K562 (cell line): Measurements from ENCODE around the gene PCP2. TPM values are rescaled to one million over a fixed set of nuclear protein-coding genes. Genes with fewer than 3 reads are reported as not detected.

ENCODE experiments used
- ATAC-seq: fragments of 200-7000 bp; cut with Tn5 transposase; 3 replicates; pipeline ENCODE4 v1.9.1; 2020; ENCODE audit warnings: moderate library complexity
- BruUV-seq: library from RNA; stranded (reverse); fragments of 400-500 nt; replicated peaks from 2 replicates; lab custom pipeline; 2021; lab: Mats Ljungman, UMichigan
- CTCF ChIA-PET: fragments of 300-600 bp; formaldehyde crosslinking; extraction: SDS; loops from one replicate; lab custom pipeline; 2021; ENCODE audit warnings: low intra/inter-chr PET ratio; lab: Yijun Ruan, JAX
- POLR2A ChIA-PET: fragments of 300-600, 350-650 bp; sonication (Branson Sonifier 250); formaldehyde crosslinking; extraction: SDS; loops from one replicate; lab custom pipeline; 2021; ENCODE audit warnings: antibody characterized with exemption, inconsistent platforms; lab: Yijun Ruan, JAX
- DNase-seq, 4 experiments: peaks; one replicate each; pipeline versions ENCODE4 v3.0.0 to v3.0.0-alpha.2; 2011 to 2018; ENCODE audit warnings: low spot score in 3 of 4, mixed read lengths in 3 of 4; ENCODE audit errors: extremely low read depth in 1 of 4
- FAIRE-seq: peaks from 2 replicates; lab custom pipeline; 2011; peaks lifted over from hg19 to GRCh38; lab: Jason Lieb, UNC
- H2AFZ ChIP-seq: 2 replicates; pipeline ENCODE4 v1.6.0; 2011; ENCODE audit warnings: low read depth, low read length, control low read depth, inconsistent platforms
- H3K27ac ChIP-seq: fragments of 200-600 bp; 3 replicates; pipeline ENCODE4 v1.8.0; 2011; ENCODE audit warnings: low read depth, mild to moderate bottlenecking, control low read depth, inconsistent platforms, low read length, moderate library complexity, mixed read lengths; ENCODE audit errors: extremely low read depth
- H3K27me3 ChIP-seq, 2 experiments: fragments of 300-600 bp in 1 of 2; 2 replicates in 1 of 2; 3 replicates in 1 of 2; pipeline versions ENCODE4 v1.6.0 to v1.8.0; 2011; ENCODE audit warnings: inconsistent platforms in 2 of 2, low read length in 2 of 2, mild to moderate bottlenecking in 1 of 2, mixed read lengths in 1 of 2, moderate library complexity in 1 of 2; ENCODE audit not compliant: control insufficient read depth in 2 of 2, insufficient read depth in 2 of 2
- H3K36me3 ChIP-seq: fragments of 300-600 bp; 3 replicates; pipeline ENCODE4 v1.8.0; 2011; ENCODE audit warnings: mild to moderate bottlenecking, low read length, inconsistent platforms; ENCODE audit not compliant: control insufficient read depth, insufficient read depth
- H3K4me1 ChIP-seq, 2 experiments: fragments of 200-600 bp in 1 of 2; replicated peaks in 1 of 2; 2 replicates in 1 of 2; 3 replicates in 1 of 2; pipeline versions ENCODE4 v1.5.1 to v1.8.0; 2011; ENCODE audit warnings: inconsistent platforms in 2 of 2, low read length in 2 of 2, mild to moderate bottlenecking in 1 of 2, mixed read lengths in 1 of 2, moderate library complexity in 1 of 2; ENCODE audit not compliant: control insufficient read depth in 2 of 2, insufficient read depth in 2 of 2
- H3K4me2 ChIP-seq: 2 replicates; pipeline ENCODE4 v1.6.1; 2011; ENCODE audit warnings: low read length, control low read depth, inconsistent platforms, mixed read lengths; ENCODE audit not compliant: insufficient read depth
- H3K4me3 ChIP-seq: fragments of 200-600 bp; sonication (generic), shearing (Covaris generic); 2 replicates; pipeline ENCODE4 v1.5.1; 2016; ENCODE audit warnings: control low read depth, inconsistent platforms
- H3K79me2 ChIP-seq: fragments of 200-600 bp; 3 replicates; pipeline ENCODE4 v1.8.0; 2011; ENCODE audit warnings: low read length, inconsistent platforms; ENCODE audit not compliant: control insufficient read depth, insufficient read depth
- H3K9ac ChIP-seq, 2 experiments: 2 replicates each; pipeline versions ENCODE4 v1.6.0 to v1.6.1; 2011; ENCODE audit warnings: low read depth in 2 of 2, low read length in 2 of 2, control low read depth in 1 of 2, inconsistent platforms in 1 of 2, mild to moderate bottlenecking in 1 of 2, mixed read lengths in 1 of 2; ENCODE audit not compliant: insufficient read depth in 1 of 2
- H3K9me1 ChIP-seq: one replicate; pipeline ENCODE4 v1.6.0; 2011; ENCODE audit warnings: inconsistent platforms, mild to moderate bottlenecking, low read length, moderate library complexity; ENCODE audit not compliant: control insufficient read depth, insufficient read depth
- H3K9me3 ChIP-seq: replicated peaks from 2 replicates; pipeline ENCODE4 v1.5.1; 2011; ENCODE audit warnings: low read depth, low read length, inconsistent platforms; ENCODE audit not compliant: control insufficient read depth, insufficient read depth
- H4K20me1 ChIP-seq: replicated peaks from 2 replicates; pipeline ENCODE4 v1.6.1; 2011; ENCODE audit warnings: low read length, inconsistent platforms, mixed read lengths; ENCODE audit not compliant: control insufficient read depth, insufficient read depth
- HINFP ChIP-seq: fragments of 450-650 bp; conservative IDR thresholded peaks from 2 replicates; pipeline ENCODE4 v1.6.1; 2016; ENCODE audit warnings: missing genetic modification characterization, low read depth, mild to moderate bottlenecking, control low read depth, missing compliant biosample characterization
- PATZ1 ChIP-seq: fragments of 250-450 bp; sonication (Bioruptor Pico); IDR thresholded peaks from 2 replicates; pipeline ENCODE4 v1.5.0; 2020; ENCODE audit warnings: mild to moderate bottlenecking, borderline replicate concordance
- THRB ChIP-seq: fragments of 450-650 bp; formaldehyde crosslinking; conservative IDR thresholded peaks from 2 replicates; pipeline ENCODE4 v1.4.0; 2022; ENCODE audit warnings: mild to moderate bottlenecking, missing genetic modification characterization
- ZNF407 ChIP-seq: fragments of 450-650 bp; IDR thresholded peaks from 2 replicates; pipeline ENCODE4 v1.6.1; 2016; ENCODE audit warnings: low read depth
- WGBS: fragments of 100-300 bp; shearing (Covaris generic); methylation state at CpG from one replicate; pipeline ENCODE4 v1.1.6; 2016; ENCODE audit warnings: low coverage, mixed read lengths; ENCODE audit not compliant: insufficient coverage; ENCODE audit errors: missing lambda C conversion rate; 5-methylcytosine and 5-hydroxymethylcytosine counted together
- in situ Hi-C: fragments of 300-500 bp; cut with MboI; formaldehyde crosslinking; loops from 4 replicates; pipeline ENCODE4 v1.15.0; 2018; ENCODE audit warnings: inconsistent platforms, mixed read lengths
- intact Hi-C: fragments of 100-400 bp; cut with micrococcal nuclease; formaldehyde crosslinking; loops from 2 replicates; pipeline ENCODE4 v1.14.2; 2022
- polyA plus RNA-seq, 8 experiments: library from polyadenylated mRNA; depleted of rRNA in 4 of 8; stranded (reverse) in 5 of 8; unstranded in 3 of 8; fragments of >200 nt; fragmentation: Nextera tagmentation in 2 of 8; fragmentation: Illumina TruSeq in 1 of 8; extraction: Ambion mirVana in 2 of 8; extraction: Trizol in 1 of 8; gene quantifications; 2 replicates each; pipeline versions ENCODE4 v1.2.1 to v1.2.3, GENCODE V29; 2011 to 2014; ENCODE audit warnings: inconsistent platforms in 1 of 8, missing spikeins in 1 of 8
- total RNA-seq, 7 experiments: library from RNA; depleted of rRNA in 6 of 7; stranded (reverse); fragments of >200 nt in 6 of 7; fragmentation: Illumina TruSeq in 2 of 7; extraction: Trizol in 2 of 7; gene quantifications; 2 replicates each; pipeline versions ENCODE4 v1.2.1 to v1.2.3, GENCODE V29; 2011 to 2021; ENCODE audit warnings: low replicate concordance in 1 of 7

PCP2 gene
- total and polyA plus RNA-seq, 9 of the 15 experiments (the other 6 are each of a cell fraction or from before 2014, with no cell fraction given) = 0.17 to 1.3 (median 0.49) TPM; not detected in 3

- peak; percentile 51; the same call in 1 of the 2 replicates for TF ChIP-seq HINFP (tag)
Measured at GRCh38 chr19:7598180-7598579, 35.3 kb downstream of the PCP2 start (continued).

- no peak overlapping the region for H3K27ac ChIP-seq
- H3K4me3 ChIP-seq = no peak overlapping the region
- no peak overlapping the region for H3K9ac ChIP-seq
- no peaks in the 10 kb centered on the region for H3K79me2 ChIP-seq
- no peak overlapping the region for H3K4me2 ChIP-seq
- peaks cover 21 to 42% of the 10 kb centered on the region in 2 experiments; a peak in 4 of 5 replicates for H3K27me3 ChIP-seq
- intact Hi-C loops = no loop called here
- no peak overlapping the region for H2AFZ ChIP-seq
- no peak for FAIRE-seq
- in situ Hi-C loops = no loop called here
- ChIA-PET CTCF (no interaction called here), POLR2A (interaction anchor here (0.6 to 1.4 kb wide), 5 partner anchors 17 to 271 kb away, joined by 3 to 4 read pairs (median 3); no protein-coding TSS in a partner anchor)
- no peak for DNase-seq
- H3K9me1 ChIP-seq = no peaks in the 10 kb centered on the region
- H3K4me1 ChIP-seq = peaks cover 0 to 14% of the 10 kb centered on the region in 2 experiments; a peak in 3 of 5 replicates
- H4K20me1 ChIP-seq = 0 out of 2 replicates have a peak, but pooled peaks cover 5% of the 10 kb centered on the region
- ATAC-seq = no peak
- H3K9me3 ChIP-seq = 0 out of 2 replicates have a peak, but pooled peaks cover 1% of the 10 kb centered on the region
- BruUV-seq = no TSS peak
- 39% methylated on average over 9 of the region's 9 CpGs for WGBS
- H3K36me3 ChIP-seq = no peaks in the 10 kb centered on the region
- TF ChIP-seq ZNF407 = no peak
- TF ChIP-seq PATZ1 (CRISPR knock-in tag) = no peak
- TF ChIP-seq THRB (CRISPR knock-in tag) = no peak
Measured at GRCh38 chr19:7597689-7598088, 35.8 kb downstream of the PCP2 start.
